NCI-H187 (cell line): ENCODE data around the gene GBE1.

Experiments used
- DNase-seq, 2 experiments: peaks; one replicate each; lab custom pipeline; 2025; lab: John Stamatoyannopoulos, UW

The GBE1 gene

GRCh38 chr3:81621277-81621676 lies 140.2 kb downstream of the GBE1 start:
- DNase-seq, result no peak

- DNase-seq, result no peak
Measured at GRCh38 chr3:81620849-81621248, 140.6 kb downstream of the GBE1 start.

GRCh38 chr3:81612768-81613167 lies 148.7 kb downstream of the GBE1 start:
- DNase-seq, result no peak

- no peak for DNase-seq
Measured at GRCh38 chr3:81602781-81603180, 158.7 kb downstream of the GBE1 start.

GRCh38 chr3:81601707-81602305 lies 159.6 kb downstream of the GBE1 start:
- no peak for DNase-seq

GRCh38 chr3:81592101-81592500 lies 169.3 kb downstream of the GBE1 start:
- DNase-seq, result no peak

- DNase-seq, result no peak
Measured at GRCh38 chr3:81585937-81586336, 175.5 kb downstream of the GBE1 start.

GRCh38 chr3:81585056-81585455 lies 176.4 kb downstream of the GBE1 start:
- DNase-seq, result no peak

- DNase-seq, result peak in 1 of 2 experiments; percentile 0
Measured at GRCh38 chr3:81581966-81582599, 179.4 kb downstream of the GBE1 start.

GRCh38 chr3:81580355-81580754 lies 181.1 kb downstream of the GBE1 start:
- DNase-seq, result no peak

GRCh38 chr3:81579744-81580143 lies 181.7 kb downstream of the GBE1 start:
- DNase-seq, result no peak

- no peak for DNase-seq
Measured at GRCh38 chr3:81572201-81572756, 189.2 kb downstream of the GBE1 start.

- no peak for DNase-seq
Measured at GRCh38 chr3:81568378-81568777, 193.1 kb downstream of the GBE1 start.

GRCh38 chr3:81565041-81565440 lies 196.4 kb downstream of the GBE1 start:
- no peak for DNase-seq

GRCh38 chr3:81558106-81558505 lies 203.3 kb downstream of the GBE1 start:
- DNase-seq, result no peak

GRCh38 chr3:81554801-81555200 lies 206.6 kb downstream of the GBE1 start:
- DNase-seq, result no peak

GRCh38 chr3:81554388-81554787 lies 207.1 kb downstream of the GBE1 start:
- no peak for DNase-seq

- DNase-seq, result no peak
Measured at GRCh38 chr3:81550415-81550814, 211.0 kb downstream of the GBE1 start.

GRCh38 chr3:81549831-81550230 lies 211.6 kb downstream of the GBE1 start:
- no peak for DNase-seq

- no peak for DNase-seq
Measured at GRCh38 chr3:81549388-81549787, 212.1 kb downstream of the GBE1 start.

GRCh38 chr3:81545572-81545971 lies 215.9 kb downstream of the GBE1 start:
- DNase-seq, result no peak

- DNase-seq, result no peak
Measured at GRCh38 chr3:81544385-81544784, 217.1 kb downstream of the GBE1 start.

- no peak for DNase-seq
Measured at GRCh38 chr3:81540787-81541186, 220.7 kb downstream of the GBE1 start.

- DNase-seq, result no peak
Measured at GRCh38 chr3:81531846-81532245, 229.6 kb downstream of the GBE1 start.
